ENCODE results near the gene JARID2.

- TF ChIP-seq CTCF (IDR thresholded peaks at IDR 0.05) = no peak
- no peak for TF ChIP-seq POLR2A (IDR thresholded peaks at IDR 0.05)
Observed at GRCh38 chr6:15380351-15380750, 134.5 kb downstream of the JARID2 start.

Measured in breast epithelium (tissue), 3 donors.